GM19395 (cell line): ENCODE measurements around the gene PRKAG2.

ENCODE experiments used
- ATAC-seq: cut with Tn5 transposase; IDR thresholded peaks from one replicate; pipeline ENCODE4 v1.9.1; 2021; ENCODE audit warnings: mild to moderate bottlenecking, moderate library complexity; ENCODE audit not compliant: unreplicated experiment

Gene PRKAG2

DNA sequence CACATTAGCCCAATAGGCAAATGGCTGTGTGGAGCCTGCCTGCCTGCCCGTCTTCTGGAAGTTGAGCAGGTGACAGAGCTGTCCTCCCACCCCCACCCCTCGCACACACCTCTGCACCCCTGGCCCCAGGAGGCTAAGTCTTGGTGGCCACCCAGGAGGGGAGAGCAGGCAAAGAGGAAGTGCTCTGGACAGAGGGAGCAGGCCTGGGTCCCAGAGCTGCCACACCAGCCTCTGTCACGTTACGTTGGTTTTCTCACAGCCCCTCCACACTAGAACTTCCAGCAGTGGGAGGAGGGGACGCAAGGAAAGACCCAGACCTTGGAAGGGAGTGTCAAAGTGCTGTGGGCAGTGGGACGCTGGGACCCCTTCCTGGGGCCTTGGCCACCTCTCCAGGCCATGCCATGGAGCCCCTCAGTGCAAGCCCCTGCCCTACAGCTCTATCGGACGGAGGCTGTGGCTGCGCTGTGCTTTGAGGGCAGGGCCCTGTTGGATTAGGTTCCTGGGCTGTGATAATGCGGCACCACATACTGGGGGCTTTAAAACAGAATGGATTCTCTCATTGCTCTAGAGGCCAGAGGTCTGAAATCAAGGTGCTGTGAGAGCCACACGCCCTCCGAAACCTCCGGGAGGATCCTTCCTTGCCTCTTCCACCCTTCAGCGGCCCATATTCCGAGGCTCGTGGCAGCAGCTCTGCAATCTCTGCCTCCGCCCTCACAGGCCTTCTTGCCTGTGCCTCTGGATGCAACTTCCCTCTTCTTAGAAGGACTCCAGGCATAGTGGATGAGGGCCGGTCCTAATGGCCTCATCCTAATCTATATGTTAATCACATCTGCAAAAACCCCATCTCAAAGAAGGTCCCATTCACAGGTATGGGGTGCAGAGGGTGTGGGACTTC, 9.9 kb downstream of the PRKAG2 start:
- ATAC-seq = no peak

DNA sequence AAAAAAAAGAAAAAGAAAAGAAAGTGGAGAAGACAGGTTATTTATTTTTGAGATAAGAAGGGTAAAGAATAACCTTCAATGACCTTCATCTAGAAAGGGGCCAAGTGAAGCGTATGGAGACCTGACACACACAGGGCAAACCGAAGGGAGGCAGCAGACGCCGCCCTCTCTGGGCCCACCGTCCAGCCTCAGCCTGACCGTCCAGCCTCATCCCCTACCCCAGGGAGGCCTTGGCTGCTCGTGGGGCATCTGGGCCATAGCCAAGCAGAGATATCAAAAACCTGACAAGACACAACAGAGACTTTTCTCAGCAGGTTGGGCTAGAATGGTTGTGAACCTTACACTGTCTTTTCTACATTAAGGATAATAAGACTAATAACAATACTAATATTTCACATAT, 10.9 kb downstream of the PRKAG2 start:
- ATAC-seq = no peak

DNA sequence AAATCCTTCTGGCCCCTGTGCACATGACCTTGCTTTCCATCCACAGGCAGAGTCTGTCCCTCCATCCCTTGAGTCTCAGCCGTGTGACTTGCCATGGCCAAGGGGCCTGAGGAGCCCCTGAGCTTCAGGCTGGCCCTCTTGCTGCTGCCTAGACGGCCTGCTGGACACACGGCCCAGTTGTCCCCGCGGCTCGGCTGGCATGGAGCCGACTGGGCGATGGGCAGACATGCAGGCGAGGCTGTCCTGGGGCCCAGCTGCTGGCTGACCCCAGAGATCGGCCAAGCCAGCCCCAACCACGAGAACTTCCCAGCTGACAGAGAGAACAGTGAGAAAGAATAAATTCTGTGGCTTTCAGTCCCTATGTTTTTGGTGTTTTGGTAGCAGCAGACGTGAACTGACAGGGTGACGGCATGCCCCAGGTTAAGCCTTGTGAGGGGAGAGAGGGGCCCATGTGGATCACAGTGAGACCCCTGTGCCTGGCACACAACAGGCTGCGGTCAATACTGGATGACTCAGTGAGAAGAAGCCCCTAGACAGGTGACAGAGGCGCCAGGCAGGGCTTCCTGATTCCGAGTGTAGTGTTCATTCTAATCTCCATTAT, 11.7 kb downstream of the PRKAG2 start:
- ATAC-seq = no peak

GRCh38 chr7:151864561-151864960, 12.4 kb downstream of the PRKAG2 start:
- ATAC-seq = no peak

GRCh38 chr7:151864081-151864480, 12.8 kb downstream of the PRKAG2 start:
- no peak for ATAC-seq

- ATAC-seq = no peak
These were observed 13.4 kb downstream of the PRKAG2 start for GRCh38 chr7:151863386-151864079.

GRCh38 chr7:151862606-151863381, 14.1 kb downstream of the PRKAG2 start:
- no peak for ATAC-seq

- ATAC-seq = no peak
These were observed 15.0 kb downstream of the PRKAG2 start for GRCh38 chr7:151861881-151862280.

GRCh38 chr7:151860771-151861170, 16.1 kb downstream of the PRKAG2 start:
- ATAC-seq = no peak

DNA sequence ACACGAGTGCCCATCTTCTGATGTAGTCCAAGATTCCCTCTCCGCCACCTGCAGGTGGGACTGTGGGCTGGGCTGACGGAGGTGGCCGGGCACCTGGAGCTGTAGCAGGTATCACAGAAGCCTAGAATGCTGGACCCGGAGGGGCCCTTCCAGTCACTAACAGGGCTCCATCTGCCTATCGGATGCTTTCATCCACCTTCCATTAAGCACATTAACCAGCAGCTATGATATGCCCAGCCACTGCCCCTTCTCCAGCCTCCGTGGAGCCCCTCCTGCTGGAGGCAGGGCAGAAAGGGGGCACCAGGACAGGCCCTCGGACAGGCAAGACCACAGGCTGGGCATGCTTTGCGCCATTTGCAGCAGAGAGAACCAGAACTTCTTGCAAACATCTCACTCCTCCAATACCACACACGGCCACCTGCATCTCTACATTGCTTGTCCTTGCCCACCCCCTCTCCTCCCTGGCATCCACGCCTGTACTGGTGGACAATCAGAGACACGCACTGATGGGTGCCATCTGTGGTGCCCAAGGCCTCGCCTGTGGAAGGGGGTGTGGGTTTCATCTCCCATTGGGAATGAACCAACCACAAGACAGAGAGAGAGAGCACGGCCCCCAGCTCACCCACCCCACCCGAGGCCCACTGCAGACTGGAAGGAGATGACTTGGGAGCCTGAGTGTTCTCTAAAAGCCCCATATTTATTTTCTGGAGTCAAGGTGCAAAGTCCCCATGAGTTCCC, 16.8 kb downstream of the PRKAG2 start:
- ATAC-seq = no peak

GRCh38 chr7:151859111-151859947, 17.6 kb downstream of the PRKAG2 start:
- ATAC-seq = no peak

DNA sequence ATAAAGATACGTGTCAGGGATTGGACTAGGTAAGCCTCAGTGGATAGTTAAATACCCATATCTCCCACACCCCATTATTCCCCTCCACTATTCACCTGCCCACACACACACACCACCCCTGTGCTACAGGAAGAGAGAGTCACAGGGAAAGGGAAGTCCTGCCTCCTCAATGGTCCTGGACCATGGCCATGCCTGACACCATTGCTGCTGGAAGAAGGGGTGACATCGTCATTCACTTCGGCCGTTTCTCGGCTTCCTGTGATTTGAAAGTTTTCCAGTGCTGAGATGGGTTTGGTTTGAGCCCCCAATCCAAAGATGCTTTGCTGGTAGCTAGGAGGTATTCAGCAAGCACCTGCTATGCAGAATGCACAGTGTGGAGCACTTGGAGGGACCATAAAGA, 18.5 kb downstream of the PRKAG2 start:
- ATAC-seq = no peak

DNA sequence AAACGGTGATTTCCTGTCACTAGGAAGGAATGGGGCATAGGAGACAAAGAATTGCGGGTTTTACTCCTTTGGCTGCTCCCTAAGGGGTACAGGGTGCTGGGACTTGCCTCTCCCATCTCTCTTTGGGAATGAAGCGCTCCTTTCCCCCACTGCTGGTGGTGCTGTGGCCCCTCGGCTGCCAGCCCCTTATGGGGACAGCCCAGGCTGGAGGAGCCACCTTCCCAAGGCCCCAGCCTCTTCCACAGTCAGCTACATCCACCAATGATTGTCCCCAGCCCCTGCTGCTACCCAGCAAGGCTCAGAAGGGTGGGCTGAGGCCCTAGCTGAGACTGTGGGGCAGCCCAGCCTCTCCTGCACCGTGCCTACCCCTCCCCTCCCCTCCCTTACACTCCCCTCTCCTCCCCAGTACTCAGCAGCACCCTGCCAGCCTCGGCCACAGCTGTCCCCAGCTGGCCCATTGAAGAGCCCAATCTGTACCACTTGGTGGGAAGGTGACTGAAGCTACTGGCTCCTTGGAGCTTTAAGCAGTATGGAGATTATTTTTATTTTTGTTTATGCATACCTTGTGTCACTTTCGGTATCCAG, 19.0 kb downstream of the PRKAG2 start:
- no peak for ATAC-seq

GRCh38 chr7:151857412-151857811, 19.5 kb downstream of the PRKAG2 start:
- no peak for ATAC-seq

DNA sequence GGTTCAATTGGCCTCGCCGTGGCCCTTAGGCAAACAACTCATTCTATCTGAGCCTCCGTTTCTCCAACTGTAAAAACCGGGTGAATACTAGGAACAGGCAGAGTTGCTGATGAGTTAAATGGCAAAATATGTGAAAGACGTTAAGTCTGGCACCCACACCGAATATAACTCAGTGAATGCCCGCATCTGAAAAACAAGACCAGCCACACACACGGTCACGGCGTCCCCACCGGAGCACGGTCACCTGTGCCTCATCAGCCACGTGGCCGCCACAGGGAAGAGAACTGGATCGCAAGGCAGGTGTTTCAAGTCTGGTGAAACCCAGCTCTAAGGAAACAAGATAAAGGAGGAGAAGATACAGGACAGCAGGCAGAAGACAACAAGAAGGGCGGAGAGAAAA, 20.4 kb downstream of the PRKAG2 start:
- ATAC-seq = no peak

- ATAC-seq = no peak
These were observed 20.8 kb downstream of the PRKAG2 start for GRCh38 chr7:151856098-151856497.

- ATAC-seq = no peak
These were observed 22.2 kb downstream of the PRKAG2 start for GRCh38 chr7:151854720-151855071.

GRCh38 chr7:151853896-151854719, 22.8 kb downstream of the PRKAG2 start:
- no peak for ATAC-seq
